CD4-positive, alpha-beta T cell treated with Interferon alpha-2 for 1 hour (primary cell): Measurements from ENCODE around the gene NPAS3.

Source experiments
- DNase-seq, 2 donors: peaks; one replicate each; pipeline ENCODE4 v3.0.0-alpha.2; 2020 to 2022

Gene NPAS3

DNA sequence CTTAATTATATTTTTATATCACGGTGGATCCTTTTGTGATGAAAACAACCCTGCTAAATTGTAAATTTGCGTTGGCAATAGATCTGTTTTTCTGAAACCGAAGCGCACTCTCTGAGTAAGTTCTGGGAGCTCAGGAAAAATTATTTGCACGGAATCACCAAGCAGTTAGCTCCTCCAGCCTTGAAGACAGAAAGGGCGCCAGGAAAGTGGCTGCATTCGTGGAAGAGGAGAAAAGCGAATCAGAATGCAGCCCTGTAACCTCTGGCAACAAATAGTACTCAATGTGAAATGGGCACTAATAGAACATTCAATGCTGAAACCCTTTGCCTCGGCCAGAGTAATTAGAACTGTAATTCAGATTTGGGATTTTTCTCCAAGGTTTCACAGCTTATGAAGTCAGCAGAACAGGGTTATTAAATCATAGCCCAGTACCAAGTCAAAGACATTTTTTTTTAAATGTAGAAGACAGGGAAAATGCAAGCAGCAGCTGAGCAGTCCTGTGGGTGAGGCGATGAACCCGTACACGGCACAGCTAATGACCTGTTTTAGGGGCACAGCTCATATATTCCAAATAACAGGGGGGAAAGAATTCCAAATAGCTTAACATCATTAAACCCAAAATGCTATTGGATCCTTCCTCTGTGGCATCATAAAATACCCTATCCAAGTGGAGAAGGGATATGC, 760.8 kb downstream of the NPAS3 start:
- DNase-seq = no peak

DNA sequence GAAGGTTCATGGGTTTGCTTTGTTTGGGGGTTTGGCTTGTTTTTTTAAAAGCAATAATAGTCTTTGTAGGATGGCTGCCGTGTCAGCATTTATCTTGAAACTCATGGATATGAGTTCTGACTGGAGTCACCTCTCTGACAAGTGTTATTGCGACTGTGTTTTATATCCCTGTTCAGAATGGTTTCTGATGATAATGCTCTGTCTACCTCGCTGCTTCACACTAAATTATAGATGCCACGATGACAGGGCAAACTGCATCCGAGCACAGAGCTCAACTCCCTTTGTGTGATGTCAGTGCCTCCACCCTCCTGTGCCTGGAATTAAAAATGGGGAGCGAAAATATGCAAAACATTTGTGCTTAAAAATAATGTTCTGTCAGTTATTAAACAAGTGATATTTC, 761.4 kb downstream of the NPAS3 start:
- no peak for DNase-seq

DNA sequence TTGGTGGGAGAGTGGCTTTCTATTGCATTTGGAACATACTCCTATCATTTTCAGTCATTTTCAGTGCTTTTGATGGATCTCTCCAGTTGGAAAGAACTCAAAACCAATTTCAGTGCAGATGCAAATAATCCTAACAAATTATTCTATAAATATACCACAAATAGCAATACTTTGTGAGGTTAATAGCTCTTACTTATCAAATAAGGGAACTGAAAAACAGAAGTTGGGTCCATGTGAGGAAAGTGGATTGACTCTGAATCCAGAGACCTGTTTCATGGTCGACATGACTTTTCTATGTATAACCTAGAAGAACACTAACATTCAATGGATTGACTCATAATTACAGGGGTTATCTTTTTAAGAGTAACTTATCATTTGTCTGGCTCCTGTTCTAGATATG, 763.6 kb downstream of the NPAS3 start:
- DNase-seq = no peak

DNA sequence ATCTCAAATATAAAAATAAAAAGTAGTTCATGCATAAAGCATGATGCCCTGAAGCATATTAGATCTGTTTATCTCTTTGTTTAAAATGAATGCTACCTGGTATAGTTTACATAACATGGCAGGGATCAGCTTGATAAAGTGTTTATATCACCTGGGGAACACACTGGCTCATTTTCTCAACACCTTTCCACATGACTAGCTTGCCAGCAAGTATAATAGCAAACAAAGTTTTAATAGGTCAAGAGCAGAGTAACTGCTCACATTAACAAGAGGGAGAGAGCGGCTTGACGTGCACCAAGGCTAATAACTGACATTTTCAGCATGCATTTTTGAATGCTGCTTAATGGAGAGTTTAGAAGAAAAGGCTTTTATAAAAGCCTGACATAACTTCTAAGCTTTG, 765.8 kb downstream of the NPAS3 start:
- no peak for DNase-seq

DNA sequence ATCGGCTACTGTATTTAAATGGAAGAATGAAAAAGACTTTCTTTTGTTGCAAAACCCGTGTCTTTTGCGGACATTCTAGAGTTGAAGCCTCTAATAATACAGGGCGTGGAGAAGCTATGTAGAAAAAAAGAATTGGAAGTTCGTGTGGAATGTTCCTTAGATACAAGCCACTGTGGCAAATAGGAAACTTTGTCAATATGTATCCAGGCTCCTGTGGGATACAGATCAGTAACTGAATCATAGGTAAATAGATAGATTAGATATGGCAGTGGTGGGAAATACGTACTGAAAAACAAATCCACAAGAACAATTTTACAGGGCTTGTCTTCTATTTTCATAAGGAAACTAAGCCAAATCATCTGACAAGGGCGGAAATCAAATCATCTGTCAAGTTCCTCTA, 766.8 kb downstream of the NPAS3 start:
- DNase-seq = no peak

DNA sequence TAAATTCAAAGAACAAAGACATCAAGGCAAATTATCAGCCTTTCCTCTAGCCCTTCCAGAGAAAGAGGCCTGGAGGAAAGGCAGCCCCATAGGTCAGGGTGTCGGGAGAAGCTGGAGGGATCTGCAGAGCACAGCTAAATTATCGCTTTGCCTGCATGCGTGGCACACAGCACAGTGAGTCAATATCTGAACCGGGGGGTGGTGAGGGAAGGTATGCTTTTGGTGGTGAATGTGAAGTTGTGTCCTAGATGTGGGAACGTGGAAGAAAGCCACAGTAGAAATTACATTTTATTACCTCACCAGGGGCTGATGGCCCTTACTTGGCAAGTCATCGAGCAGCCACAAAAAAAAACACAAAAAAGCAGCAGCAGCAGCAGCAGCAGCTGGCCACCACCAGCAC, 769.0 kb downstream of the NPAS3 start:
- DNase-seq = no peak

DNA sequence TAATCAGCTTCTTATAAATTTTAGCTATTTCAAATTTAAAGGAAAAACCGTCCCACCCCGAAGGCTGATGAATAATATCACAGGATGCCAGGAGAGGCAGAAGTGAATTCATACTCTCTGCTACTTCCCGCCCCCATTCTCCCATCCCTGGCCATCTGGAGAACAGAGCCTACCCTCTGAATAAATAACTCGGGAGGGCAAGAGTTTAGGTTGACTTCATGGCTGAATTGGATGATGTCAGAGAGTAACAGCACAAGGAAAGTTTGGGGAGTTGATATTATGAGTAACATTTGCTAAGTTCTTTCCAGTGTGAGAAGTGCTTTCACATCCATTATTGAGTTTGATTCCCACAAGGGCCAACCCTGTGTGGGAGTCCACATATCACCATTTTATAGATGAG, 770.6 kb downstream of the NPAS3 start:
- no peak for DNase-seq

DNA sequence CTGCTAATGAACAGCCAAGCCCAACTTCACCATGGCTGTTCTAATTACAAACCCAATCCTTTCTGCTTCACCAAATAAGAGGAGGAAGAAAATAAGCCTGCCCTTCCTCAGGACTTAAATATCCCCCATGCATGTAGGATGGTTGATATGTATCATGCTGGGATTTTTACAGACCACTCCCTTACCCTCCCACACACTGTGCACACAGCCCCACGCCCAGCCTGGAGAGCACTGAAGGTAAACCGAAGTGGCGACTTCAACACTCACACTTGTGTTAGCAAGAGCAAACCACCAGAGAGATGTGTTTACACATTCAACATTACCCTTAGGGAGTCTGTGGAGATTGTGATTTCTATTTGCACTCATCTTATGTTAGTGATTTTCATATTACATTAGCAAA, 771.0 kb downstream of the NPAS3 start:
- DNase-seq = no peak

DNA sequence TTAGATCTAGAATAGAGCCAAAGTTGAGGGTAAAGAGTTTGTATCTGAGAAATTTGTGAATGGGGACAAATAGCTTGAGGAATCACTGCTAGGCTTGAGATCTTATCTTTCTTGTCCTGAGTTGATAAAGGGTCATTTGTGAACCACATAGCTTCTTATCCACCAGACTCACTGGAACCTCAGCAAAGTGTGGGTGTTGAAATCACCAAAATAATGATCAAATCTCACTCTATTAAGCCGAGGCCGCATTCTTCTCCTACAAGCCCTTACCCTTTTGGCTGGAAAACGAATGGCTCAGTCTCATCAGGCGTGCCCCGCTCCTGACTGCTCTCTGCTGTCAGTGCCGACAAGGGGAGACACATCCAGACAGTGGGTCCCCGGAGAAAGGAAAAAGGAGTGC, 771.6 kb downstream of the NPAS3 start:
- no peak for DNase-seq

DNA sequence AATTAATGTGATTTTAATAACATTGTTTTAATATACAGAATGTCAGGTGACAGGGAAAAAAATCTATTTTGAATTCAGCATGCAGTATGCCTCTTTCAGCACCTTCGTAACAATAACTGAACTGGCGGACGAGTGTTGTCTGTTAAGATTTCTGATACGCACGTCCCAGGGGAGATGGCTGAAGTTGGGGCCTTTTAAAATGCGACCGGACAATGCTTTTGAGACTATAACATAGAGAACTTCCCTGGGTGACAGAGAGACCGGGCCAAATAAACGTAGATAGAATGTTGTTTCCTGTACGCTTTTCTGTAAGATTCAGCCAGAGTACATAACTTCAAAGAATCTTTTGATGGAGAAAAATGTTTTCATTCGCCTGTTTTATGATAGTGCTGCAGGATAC, 772.5 kb downstream of the NPAS3 start:
- DNase-seq = no peak

DNA sequence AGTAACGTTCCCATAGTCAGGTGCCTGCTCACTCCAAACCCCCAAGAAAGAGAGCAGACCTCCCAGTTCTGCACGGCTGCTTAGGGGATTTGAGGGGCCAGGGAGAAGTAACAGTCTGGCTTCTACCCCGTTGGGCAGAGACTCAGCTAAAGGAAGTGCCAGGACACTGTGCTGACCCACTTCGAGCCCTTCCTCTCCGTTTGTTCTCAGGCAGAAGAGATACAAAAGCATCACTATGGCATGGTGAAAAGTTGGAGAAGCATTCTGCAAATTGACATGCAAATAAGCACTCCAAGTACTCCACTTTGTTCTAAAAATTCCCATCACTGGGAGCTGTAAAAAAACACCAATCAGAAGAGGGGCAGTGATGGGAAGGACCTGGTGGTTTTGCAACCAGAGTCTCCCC, 773.1 kb downstream of the NPAS3 start:
- no peak for DNase-seq

DNA sequence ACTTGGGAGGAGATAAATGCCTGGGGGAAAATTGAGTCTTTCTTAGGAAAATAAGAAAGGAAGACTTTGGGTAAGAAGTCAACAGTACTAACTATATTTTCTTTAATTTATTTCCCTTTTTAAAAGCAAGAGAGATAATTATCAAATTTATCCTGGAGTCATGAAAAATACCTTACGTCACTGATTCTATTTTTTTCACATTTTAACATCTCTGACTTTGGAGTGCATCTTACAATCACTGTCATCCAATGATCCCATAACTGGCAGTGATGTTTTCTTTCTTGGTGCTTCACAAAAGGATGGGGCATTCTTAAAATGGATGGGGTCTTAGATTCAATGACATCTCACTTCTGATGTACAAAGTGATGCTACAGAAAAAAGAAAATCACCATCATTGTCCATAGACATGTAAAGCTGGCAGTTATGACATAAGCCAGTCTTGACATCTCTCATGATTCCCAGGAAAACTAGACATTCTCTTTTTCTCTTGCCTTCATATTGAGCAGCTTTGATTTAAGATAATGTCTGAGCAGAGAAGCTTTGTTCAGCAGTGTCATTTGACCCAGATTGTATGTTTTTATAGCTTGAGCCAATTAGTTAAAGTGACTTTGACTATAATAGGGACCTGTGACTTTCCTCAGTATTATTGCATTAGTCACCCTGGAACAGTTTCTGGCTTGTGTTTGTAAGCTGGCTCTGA, 776.0 kb downstream of the NPAS3 start:
- DNase-seq = no peak

DNA sequence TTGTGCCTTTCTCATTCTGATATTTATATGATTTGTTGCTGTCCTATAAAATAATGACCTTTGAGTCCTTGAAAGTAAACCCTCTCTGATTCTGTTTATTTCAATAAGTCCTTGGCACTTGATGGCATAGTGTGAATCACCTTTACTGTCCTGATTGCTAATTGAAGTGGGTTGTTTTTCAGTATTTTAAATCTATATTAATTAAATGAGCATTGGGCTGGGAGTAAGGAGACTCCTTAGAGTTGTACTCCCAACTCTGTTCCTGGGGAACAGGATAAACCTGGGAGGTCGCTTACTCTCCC, 776.5 kb downstream of the NPAS3 start:
- no peak for DNase-seq

DNA sequence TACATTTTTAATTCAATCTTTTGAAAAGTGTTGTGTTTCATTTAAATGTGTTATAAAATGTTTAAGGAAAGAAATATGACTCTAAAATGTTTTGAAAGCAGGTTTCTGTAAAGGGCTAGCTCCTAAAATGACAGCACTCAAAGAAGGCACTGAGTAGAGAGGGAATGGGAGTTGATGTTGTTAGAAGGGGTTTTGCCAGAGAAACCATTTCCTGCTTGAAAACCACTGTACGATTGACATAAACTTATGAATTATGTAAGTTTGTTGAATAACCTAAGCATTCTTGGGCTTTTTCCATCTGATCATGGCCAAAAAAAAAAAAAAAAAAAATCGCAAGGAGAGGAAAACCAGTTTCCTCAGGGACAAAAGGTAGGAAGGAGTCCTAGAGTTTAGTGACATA, 778.2 kb downstream of the NPAS3 start:
- no peak for DNase-seq

DNA sequence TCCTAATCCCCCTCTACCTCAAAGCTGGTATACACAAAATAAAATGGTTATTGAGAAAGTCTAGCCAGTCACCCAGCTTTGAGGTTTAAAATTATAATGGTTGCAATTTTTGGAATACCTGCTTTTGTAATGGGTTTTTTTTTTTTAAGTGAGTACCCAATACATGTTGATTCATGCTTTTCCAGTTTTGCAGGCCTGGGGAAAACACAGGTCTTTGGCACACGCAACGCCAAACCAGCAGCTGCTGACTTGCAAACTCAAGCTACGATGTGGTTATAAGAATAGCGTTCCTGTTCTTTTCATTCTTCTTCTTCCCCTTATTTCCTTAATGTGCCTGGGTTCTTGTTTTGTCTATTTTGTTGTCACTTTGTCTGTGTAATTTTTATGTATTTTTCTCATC, 779.2 kb downstream of the NPAS3 start:
- no peak for DNase-seq

DNA sequence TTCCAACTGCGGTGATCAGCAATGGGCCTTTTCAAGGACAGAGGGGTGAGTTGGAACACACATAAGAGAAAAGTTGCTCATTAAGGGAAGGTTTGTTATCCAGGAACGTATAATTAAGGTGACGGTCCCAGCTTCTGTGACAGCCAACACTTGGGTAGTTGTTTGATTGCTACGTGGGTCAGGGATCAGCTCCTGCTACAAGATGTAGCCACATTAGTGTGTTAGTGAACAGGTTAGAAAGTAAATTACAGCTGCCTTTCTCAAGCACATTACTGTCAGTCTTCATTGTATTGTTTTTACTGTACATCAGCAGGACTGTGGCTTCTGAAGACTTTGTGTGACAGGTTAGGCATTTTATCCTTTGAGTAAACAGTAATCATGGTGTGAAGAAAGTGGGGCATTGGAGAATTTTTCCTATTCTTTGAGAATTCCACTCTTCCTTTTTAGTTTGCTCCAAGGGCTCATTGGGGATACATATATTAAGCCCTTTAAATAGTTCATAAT, 781.7 kb downstream of the NPAS3 start:
- DNase-seq = no peak

DNA sequence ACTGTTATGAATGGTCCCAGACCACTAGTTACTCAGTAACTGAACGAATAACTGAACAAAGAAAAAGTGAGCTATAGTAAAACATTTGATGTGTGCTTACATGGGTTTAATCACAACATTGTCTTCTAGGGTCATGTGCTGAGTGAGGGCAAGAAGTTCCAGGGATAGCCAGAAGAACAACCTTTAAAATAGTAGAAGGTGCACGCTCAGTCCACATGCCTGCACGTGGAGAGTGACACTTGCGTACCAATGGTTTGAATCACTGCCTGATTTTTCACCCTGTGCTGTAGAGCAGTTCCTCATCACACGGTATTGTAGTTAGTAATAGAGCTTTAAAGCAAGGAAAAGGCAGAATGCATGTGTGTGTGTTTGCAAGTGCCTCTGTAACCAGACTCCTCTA, 788.0 kb downstream of the NPAS3 start:
- DNase-seq = no peak

DNA sequence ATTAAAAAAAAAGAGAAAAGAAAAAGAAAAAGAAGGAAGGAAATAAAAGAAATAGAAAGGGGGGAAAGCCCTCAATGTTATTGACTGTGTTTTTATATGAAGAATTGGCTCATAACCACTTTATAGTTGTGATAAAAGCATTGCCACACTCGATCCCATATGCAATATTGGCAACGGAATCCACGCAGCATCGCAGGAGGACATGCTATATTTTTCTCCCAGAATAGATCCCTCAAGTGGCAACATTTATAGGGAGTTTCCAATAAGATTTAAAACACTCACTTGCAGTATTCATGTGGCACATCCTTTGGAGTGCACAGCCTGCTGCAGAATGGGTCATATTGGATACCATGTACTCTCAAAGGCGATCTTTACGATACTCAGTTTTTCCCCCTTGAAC, 788.9 kb downstream of the NPAS3 start:
- no peak for DNase-seq

DNA sequence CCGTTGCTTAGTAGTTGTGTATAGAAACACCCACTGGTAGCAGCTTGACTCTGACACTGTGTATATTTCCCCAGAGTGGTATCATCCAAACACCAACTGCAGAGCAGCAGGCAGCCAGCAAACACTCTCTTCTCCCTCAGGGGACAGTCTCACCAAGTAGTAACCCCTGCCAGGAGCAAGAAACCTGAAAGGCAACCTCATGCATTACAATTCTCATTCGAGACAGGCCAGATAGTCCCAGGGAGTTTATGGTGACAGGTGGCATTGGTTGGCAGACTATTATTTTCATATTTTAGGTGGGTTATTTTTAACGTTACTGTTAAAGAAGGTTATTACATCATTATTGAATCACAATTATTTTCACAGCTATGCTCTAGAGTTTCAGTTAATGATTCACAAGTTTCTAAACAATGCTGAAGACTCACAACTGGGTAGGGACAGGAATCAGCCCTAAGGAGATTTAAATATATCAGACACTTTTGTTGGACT, 789.4 kb downstream of the NPAS3 start:
- no peak for DNase-seq

DNA sequence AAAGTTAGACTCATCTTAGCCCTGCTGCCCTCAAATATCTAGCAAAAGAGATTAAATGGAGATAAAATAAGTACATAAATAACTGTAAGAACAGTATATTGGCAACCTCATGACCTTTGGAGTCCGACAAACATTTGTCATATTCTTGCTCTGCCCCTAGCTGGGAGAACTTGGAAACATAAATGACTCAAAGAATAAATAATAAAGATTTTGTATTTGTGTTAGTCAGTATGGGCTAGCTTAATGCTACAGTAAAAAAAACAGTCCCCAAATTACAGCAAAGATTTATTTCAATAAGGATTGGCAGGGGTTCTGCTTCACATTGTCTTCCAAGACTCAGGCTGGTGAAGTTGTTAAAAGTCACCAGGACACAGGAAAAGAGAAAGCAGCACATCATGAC, 791.5 kb downstream of the NPAS3 start:
- DNase-seq = no peak

DNA sequence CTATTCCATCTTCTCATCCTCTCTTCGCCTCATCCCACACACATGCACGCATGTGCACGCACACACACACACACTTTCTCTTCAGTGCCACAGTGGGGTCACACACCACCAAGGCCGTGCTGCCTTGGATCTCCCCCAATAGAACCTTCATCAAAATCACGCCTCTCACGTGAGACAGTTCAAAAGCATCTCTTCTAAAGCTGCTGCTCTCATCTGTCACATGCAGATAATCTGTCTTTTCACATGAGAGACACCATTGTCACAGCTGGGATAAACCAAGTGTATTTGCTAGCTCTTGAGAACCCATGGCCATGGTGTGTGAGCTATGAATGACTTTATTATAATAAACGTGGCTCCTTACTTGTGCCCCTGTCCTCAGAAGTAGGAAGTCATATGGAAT, 793.5 kb downstream of the NPAS3 start:
- DNase-seq = no peak

DNA sequence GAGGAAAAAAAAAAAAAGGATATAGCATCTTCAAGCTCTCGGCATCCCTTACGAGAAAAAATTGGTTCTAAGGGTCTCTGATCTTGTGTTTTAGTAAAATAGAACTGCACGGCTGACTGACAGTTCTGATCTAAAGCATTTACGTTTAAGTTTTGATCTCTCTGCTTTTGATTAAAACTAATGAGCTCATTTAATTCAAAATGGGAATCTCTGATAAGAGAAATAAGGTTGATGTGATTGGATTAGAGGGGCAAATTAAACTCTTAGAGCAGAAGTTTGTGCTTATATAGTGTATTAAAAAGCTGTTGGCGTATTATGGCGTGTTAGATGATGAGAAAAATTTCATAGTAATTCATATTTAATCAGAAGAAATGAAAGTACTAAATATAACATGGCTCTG, 794.6 kb downstream of the NPAS3 start:
- DNase-seq = no peak

DNA sequence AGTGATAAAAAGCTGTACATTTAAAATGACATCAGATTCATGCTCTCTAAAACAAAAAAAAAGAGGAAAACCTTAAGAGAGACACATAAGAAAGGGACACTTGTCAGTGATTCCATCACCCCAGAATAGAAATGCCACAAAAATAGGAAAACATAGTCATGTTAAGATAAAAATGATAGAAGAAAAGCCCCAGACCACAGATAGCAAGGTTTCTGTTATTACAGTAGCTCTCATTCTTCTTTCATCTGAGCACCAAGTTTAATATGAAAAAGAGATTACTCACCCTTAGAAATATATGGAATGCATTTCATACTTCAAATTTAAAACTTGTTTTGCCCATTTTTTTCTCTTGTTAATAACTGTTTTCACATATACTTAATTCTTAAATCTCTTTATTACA, 795.0 kb downstream of the NPAS3 start:
- no peak for DNase-seq

DNA sequence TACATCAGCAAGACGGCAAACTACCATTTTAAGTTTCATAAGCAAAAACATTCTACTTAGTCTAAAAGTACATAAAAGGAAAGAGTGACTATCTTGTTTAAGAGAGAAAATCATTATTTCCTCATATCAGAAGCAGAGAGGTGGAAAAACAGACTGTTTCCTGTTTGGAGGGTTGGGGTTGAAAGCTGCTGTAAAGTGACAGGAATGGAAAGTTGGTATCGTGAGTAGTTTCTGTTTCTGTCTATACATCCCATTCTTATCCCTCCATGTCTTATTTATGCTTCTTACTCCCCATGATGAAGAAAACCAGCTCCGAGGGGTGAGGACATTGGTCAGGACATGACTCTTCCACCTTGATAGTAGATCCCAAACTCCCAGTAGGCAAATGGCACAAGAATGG, 795.7 kb downstream of the NPAS3 start:
- DNase-seq = no peak

DNA sequence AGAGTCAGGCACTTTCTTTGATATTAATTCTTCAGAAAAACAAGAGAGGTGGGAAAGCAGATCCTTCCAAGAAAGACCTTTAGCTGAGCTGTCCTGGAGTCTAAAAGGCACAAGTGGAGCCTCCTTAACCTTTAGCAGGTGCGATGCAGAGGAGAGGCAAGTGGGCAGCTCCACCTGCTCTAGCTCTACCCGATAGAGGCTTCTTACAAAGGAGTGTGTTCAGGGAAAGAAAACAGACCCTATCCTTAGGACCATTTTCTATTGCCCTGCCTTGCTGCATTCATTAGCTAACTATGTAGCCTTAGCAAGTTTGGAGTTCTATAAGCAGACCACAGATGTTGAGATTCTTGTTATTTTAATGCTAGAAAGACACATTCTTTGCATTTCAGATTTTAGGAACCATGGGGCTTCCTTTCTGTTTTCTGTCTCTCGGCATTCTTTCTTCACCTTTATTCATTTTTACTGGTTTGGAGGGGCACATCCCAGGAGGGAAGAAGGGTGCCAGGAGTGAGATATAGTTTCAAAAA, 797.7 kb downstream of the NPAS3 start:
- DNase-seq = no peak
